B cell (primary cell): ENCODE results near the gene AFG3L2.

ENCODE experiments used
- CTCF ChIP-seq: fragments of 200-600 bp; IDR thresholded peaks from one replicate; pipeline ENCODE4 v1.8.0; 2022; ENCODE audit warnings: antibody characterized with exemption, mild to moderate bottlenecking
- EZH2 ChIP-seq: IDR thresholded peaks from 2 replicates; pipeline ENCODE4 v1.6.1; 2012; ENCODE audit warnings: borderline replicate concordance, low read depth, mild to moderate bottlenecking, moderate library complexity, low read length; ENCODE audit not compliant: insufficient read depth, poor library complexity, severe bottlenecking

- TF ChIP-seq CTCF = no peak
- TF ChIP-seq EZH2 = no peak
Observed at GRCh38 chr18:12287131-12287681, 89.8 kb downstream of the AFG3L2 start.
